ENCODE measurements around the gene CAMK1D. TPM values are rescaled to one million over a fixed set of nuclear protein-coding genes. Genes with fewer than 3 reads are reported as not detected.

Gene CAMK1D
- total RNA-seq, 1 donor from 2014 or later = 7.6 TPM

DNA sequence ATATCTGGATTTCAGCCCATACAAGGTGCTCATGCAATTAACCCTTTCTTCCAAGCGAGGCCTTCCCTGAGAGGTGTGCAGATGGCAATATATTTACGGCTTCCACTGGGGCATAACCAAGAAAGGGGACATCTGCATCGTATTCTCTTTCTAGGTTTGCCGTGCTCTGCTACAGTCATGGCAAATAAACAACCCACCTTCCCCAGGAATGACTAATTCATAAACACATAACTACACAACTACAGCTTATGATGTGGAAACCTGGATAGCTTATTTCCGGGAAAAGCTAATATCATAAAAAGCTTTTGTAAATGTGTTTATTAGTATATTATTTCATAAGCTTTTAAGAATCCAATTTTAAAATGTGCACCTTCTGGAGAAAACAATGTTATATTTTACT is 120.0 kb downstream of the CAMK1D start:
- Mint-ChIP-seq H3K4me1 (no peaks in the 10 kb centered on the region), H3K4me3 (no peak overlapping the region), H3K27me3 (ENCODE audit: low read depth) (peaks cover 4% of the 10 kb centered on the region), H3K36me3 (no peaks in the 10 kb centered on the region), H3K9me3 (no peaks in the 10 kb centered on the region), H3K27ac (no peak overlapping the region)
- TF ChIP-seq, protein P1, sequence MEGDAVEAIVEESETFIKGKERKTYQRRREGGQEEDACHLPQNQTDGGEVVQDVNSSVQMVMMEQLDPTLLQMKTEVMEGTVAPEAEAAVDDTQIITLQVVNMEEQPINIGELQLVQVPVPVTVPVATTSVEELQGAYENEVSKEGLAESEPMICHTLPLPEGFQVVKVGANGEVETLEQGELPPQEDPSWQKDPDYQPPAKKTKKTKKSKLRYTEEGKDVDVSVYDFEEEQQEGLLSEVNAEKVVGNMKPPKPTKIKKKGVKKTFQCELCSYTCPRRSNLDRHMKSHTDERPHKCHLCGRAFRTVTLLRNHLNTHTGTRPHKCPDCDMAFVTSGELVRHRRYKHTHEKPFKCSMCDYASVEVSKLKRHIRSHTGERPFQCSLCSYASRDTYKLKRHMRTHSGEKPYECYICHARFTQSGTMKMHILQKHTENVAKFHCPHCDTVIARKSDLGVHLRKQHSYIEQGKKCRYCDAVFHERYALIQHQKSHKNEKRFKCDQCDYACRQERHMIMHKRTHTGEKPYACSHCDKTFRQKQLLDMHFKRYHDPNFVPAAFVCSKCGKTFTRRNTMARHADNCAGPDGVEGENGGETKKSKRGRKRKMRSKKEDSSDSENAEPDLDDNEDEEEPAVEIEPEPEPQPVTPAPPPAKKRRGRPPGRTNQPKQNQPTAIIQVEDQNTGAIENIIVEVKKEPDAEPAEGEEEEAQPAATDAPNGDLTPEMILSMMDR (IDR thresholded peaks at IDR 0.05; ENCODE audit: unreplicated experiment) = no peak
- no peak for DNase-seq (ENCODE audit: low spot score in 2 of 2, unreplicated experiment in 2 of 2)

DNA sequence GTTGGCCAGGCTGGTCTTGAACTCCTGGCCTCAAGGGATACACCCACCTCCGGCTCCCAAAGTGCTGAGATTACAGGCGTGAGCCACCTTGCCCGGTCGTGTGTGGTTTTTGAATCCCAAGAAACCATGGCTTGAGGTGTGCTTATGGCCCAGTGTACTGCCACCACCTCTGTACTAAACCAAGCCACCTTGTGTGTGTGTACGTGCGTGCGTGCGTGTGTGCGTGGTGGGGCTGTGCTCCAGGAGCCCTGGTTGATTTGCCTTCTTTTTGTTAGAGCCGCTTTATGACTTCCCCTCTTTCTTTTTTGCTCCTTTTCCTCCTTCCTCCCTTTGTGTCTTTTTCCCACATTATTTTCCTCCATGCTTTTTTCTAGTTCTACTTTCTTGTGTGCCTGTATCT is 121.4 kb downstream of the CAMK1D start:
- H3K27ac Mint-ChIP-seq = no peak overlapping the region
- H3K36me3 Mint-ChIP-seq = no peaks in the 10 kb centered on the region
- H3K27me3 Mint-ChIP-seq (ENCODE audit: low read depth) = peaks cover 6% of the 10 kb centered on the region
- DNase-seq (ENCODE audit: low spot score in 2 of 2, unreplicated experiment in 2 of 2) = no peak
- H3K4me3 Mint-ChIP-seq = no peak overlapping the region
- TF ChIP-seq, protein P1 (IDR thresholded peaks at IDR 0.05; ENCODE audit: unreplicated experiment) = no peak
- H3K9me3 Mint-ChIP-seq = peaks cover 7% of the 10 kb centered on the region
- H3K4me1 Mint-ChIP-seq = no peaks in the 10 kb centered on the region

DNA sequence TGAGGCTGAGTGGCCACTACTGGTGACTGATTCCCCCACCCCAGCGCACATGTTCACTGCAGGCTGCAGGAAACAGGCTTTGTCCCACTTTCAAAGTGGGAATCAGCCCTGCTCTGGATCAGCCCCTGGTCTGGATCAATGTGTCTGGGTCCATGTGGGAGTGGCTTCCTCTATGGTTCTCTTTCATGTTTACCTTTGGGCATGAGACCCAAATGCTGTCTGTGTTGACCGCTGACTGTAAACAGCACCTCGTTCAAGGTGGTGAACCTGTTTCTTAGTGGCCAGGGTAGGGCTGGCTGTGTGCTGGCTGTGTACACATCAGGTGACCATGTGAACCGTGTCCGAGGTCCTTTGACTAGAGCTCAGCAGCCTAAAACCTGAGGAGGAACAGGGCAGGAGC is 121.8 kb downstream of the CAMK1D start:
- TF ChIP-seq, protein P1 (IDR thresholded peaks at IDR 0.05; ENCODE audit: unreplicated experiment) = no peak
- no peak overlapping the region for H3K4me3 Mint-ChIP-seq
- no peak overlapping the region for H3K27ac Mint-ChIP-seq
- peaks cover 7% of the 10 kb centered on the region for H3K9me3 Mint-ChIP-seq
- DNase-seq (ENCODE audit: low spot score in 2 of 2, unreplicated experiment in 2 of 2) = no peak
- H3K4me1 Mint-ChIP-seq = no peaks in the 10 kb centered on the region
- H3K36me3 Mint-ChIP-seq = no peaks in the 10 kb centered on the region
- peaks cover 6% of the 10 kb centered on the region for H3K27me3 Mint-ChIP-seq (ENCODE audit: low read depth)

DNA sequence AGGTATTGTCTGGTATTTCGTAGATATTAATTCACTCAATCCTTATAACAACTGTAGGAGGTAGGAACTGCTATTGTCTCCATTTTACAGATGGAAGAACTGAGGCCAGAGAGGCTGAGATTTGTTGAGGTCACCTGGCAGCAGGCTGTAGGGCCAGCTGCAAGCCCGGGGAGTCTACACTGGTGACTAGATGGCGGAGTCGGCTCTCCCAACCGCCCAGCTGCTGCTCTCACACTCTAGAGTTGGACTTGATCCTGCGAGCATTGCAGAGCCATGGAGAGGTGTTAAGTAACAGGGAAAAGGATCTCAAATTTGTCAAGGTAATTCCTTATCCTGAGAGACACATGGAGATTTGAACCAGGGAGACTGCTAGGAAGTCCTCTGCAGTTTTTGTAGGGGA is 124.1 kb downstream of the CAMK1D start:
- H3K27ac Mint-ChIP-seq = no peak overlapping the region
- no peaks in the 10 kb centered on the region for H3K4me1 Mint-ChIP-seq
- peaks cover 6% of the 10 kb centered on the region for H3K27me3 Mint-ChIP-seq (ENCODE audit: low read depth)
- DNase-seq (ENCODE audit: low spot score in 2 of 2, unreplicated experiment in 2 of 2) = no peak
- TF ChIP-seq, protein P1 (IDR thresholded peaks at IDR 0.05; ENCODE audit: unreplicated experiment) = no peak
- H3K9me3 Mint-ChIP-seq = peaks cover 7% of the 10 kb centered on the region
- H3K36me3 Mint-ChIP-seq = no peaks in the 10 kb centered on the region
- H3K4me3 Mint-ChIP-seq = no peak overlapping the region

DNA sequence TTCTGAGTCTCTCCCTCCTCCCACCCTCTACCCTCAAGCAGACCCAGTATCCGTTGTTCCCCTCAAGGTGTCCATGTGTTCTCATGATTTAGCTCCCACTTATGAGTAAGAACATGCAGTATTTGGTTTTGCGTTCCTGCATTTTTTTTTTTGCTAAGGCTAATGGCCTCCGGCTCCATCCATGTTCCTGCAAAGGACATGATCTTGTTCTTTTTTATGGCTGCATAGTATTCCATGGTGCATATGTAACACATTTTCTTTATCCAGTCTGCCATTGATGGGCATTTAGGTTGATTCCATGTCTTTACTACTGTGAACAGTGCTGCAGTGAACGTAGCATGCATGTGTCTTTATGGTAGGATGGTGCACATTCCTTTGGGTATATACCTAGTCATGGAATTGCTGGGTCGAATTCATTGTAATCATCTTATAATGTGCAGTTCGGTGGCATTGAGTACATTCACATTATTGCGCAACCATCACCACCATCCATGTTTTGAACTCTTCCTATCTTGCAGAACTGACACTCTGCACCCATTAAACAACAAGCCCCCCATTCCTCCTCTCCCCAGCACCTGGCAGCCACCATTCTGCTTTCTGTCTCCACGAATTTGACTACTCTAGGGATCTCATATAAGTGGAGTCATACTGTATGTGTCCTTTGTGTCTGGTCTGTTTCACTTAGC is 125.5 kb downstream of the CAMK1D start:
- H3K27me3 Mint-ChIP-seq (ENCODE audit: low read depth) = peaks cover 6% of the 10 kb centered on the region
- DNase-seq (ENCODE audit: low spot score in 2 of 2, unreplicated experiment in 2 of 2) = no peak
- TF ChIP-seq, protein P1 (IDR thresholded peaks at IDR 0.05; ENCODE audit: unreplicated experiment) = no peak
- no peaks in the 10 kb centered on the region for H3K36me3 Mint-ChIP-seq
- H3K4me3 Mint-ChIP-seq = no peak overlapping the region
- H3K9me3 Mint-ChIP-seq = peaks cover 7% of the 10 kb centered on the region
- H3K4me1 Mint-ChIP-seq = no peaks in the 10 kb centered on the region
- H3K27ac Mint-ChIP-seq = no peak overlapping the region

All from mesothelial cell of epicardium (in vitro differentiated cells).